ENCODE data around the gene CD207.

Gene CD207

GRCh38 chr2:70826696-70827350, 8.8 kb downstream of the CD207 start:
- DNase-seq (ENCODE audit: extremely low read depth, low read depth), result no peak
- TF ChIP-seq, protein P1, sequence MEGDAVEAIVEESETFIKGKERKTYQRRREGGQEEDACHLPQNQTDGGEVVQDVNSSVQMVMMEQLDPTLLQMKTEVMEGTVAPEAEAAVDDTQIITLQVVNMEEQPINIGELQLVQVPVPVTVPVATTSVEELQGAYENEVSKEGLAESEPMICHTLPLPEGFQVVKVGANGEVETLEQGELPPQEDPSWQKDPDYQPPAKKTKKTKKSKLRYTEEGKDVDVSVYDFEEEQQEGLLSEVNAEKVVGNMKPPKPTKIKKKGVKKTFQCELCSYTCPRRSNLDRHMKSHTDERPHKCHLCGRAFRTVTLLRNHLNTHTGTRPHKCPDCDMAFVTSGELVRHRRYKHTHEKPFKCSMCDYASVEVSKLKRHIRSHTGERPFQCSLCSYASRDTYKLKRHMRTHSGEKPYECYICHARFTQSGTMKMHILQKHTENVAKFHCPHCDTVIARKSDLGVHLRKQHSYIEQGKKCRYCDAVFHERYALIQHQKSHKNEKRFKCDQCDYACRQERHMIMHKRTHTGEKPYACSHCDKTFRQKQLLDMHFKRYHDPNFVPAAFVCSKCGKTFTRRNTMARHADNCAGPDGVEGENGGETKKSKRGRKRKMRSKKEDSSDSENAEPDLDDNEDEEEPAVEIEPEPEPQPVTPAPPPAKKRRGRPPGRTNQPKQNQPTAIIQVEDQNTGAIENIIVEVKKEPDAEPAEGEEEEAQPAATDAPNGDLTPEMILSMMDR (IDR thresholded peaks at IDR 0.05; ENCODE audit: low read depth, low read length, missing control alignments), result no peak
- no peak overlapping the region for H3K4me3 ChIP-seq (replicated peaks; ENCODE audit: low read depth, low read length)

- TF ChIP-seq, protein P1 (IDR thresholded peaks at IDR 0.05; ENCODE audit: low read depth, low read length, missing control alignments), result no peak
- no peak for DNase-seq (ENCODE audit: extremely low read depth, low read depth)
- H3K4me3 ChIP-seq (replicated peaks; ENCODE audit: low read depth, low read length), result no peak overlapping the region
Measured at GRCh38 chr2:70823249-70823648, 12.4 kb downstream of the CD207 start.

DNA sequence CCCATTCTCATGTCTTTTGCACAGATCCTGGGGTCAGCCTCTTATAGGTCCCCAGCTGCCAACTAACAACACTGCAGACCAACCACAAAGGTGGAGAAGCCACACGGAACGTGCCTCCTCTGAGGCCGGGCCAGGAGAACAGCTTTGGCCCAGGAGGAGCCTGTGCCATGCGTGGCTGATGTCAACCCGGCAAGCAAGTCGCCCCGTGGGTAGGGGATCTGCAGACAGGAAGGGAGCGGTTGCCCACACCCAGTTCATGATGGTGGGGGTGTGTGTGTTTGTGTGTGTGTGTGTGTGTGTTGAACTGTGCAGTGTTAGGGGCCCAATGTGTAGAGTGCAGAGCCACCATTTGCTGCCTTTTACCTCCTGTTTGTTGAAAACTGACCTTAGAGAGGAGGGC, 12.8 kb downstream of the CD207 start:
- no peak for DNase-seq (ENCODE audit: extremely low read depth, low read depth)
- H3K4me3 ChIP-seq (replicated peaks; ENCODE audit: low read depth, low read length), result no peak overlapping the region
- TF ChIP-seq, protein P1 (IDR thresholded peaks at IDR 0.05; ENCODE audit: low read depth, low read length, missing control alignments), result no peak

DNA sequence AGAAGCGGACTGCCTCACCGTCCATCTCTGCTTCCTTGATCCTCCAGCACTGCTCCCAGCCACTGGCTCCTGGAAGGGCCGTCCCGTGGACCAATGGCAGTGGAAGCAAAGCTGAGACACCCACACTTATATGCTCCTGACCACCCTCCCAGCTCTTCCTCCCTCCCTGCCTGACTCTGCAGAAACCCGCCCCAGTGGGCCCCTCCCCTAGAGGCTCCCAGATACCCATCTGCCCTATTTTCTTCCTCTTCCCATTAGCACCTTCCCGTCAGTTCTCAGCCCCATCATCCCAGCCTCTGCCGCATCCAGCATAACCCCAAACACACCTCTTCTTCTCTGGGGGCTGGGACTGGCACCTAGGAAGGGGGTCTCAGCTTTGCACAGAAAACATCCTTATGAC, 15.1 kb downstream of the CD207 start, which contains the start of gene CLEC4F:
Gene CLEC4F, minus strand, starts transcription at position 101 of the 400 bp plus-strand sequence. Its CDS starts 76 bp downstream, at position 25.
- H3K4me3 ChIP-seq (replicated peaks; ENCODE audit: low read depth, low read length), result no peak within 1 kb of the TSS
- TF ChIP-seq, protein P1 (IDR thresholded peaks at IDR 0.05; ENCODE audit: low read depth, low read length, missing control alignments), result no peak
- DNase-seq (ENCODE audit: extremely low read depth, low read depth), result no peak

DNA sequence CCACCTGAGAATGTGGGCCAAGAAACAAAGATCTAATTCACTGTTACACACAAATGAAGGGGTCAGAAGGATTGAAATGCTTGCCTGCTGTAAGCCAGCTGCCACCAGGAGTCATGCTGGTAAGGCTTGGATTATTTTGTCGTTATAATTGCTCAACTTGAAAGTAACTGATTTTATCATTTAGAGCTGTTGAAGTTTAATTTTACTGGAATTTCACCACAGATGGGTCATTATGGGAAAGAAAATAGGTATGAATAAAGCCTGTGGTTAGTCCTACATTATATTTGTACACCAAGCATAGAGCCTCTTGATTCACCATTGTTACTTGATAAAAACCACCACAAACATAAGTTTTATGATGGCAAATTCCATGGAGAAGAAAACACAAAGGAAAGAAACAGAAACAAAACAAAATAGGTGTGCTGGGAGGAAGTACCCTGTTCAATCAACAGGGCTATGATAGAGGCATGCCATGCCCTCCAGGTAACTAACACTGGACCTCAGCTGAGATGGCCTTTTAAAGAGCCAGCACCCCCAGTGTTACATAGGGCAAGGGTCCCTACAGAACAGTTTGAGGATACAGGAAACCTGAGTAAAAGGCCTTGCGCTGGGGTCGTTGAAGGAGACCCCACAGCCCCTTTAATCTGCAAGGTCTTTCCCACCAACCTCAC, 18.2 kb downstream of the CD207 start:
- no peak overlapping the region for H3K4me3 ChIP-seq (replicated peaks; ENCODE audit: low read depth, low read length)
- TF ChIP-seq, protein P1 (IDR thresholded peaks at IDR 0.05; ENCODE audit: low read depth, low read length, missing control alignments), result no peak
- DNase-seq (ENCODE audit: extremely low read depth, low read depth), result no peak

- DNase-seq (ENCODE audit: extremely low read depth, low read depth), result no peak
- H3K4me3 ChIP-seq (replicated peaks; ENCODE audit: low read depth, low read length), result no peak overlapping the region
- TF ChIP-seq, protein P1 (IDR thresholded peaks at IDR 0.05; ENCODE audit: low read depth, low read length, missing control alignments), result no peak
Measured at GRCh38 chr2:70816726-70817125, 18.9 kb downstream of the CD207 start.

All from HFF-Myc (cell line).